Mammary epithelial cell (primary cell): ENCODE measurements around the gene PHC2.

Source experiments
- CTCF ChIP-seq, 2 donors: IDR thresholded peaks in 1 of 2; conservative IDR thresholded peaks in 1 of 2; 2 replicates each; pipeline ENCODE4 v1.5.1; 2011 to 2012; ENCODE audit warnings: inconsistent platforms in 2 of 2, low read length in 2 of 2, mild to moderate bottlenecking in 2 of 2, control low read depth in 1 of 2, low read depth in 1 of 2; ENCODE audit not compliant: insufficient read depth in 1 of 2; ENCODE audit errors: extremely low read depth in 1 of 2
- EZH2 ChIP-seq: IDR thresholded peaks from 2 replicates; pipeline ENCODE4 v1.6.1; 2012; ENCODE audit warnings: low read length, inconsistent platforms, borderline replicate concordance

- TF ChIP-seq EZH2, result no peak
- TF ChIP-seq CTCF (conservative IDR thresholded peaks at IDR 0.05 in 1 of 2, IDR thresholded peaks at IDR 0.05 in 1 of 2; ENCODE audit: extremely low read depth in 1 of 2, insufficient read depth in 1 of 2, low read depth in 1 of 2, low read length in 2 of 2), result no peak
Measured at GRCh38 chr1:33369764-33370163, 61.1 kb downstream of the PHC2 start.
